HEK293 (cell line): Measurements from ENCODE around the gene PHEX.

ENCODE experiments used
- GFI1B ChIP-seq: fragments of 450-650 bp; formaldehyde crosslinking; IDR thresholded peaks from 2 replicates; pipeline ENCODE4 v1.5.1; 2016; ENCODE audit warnings: missing biosample characterization, missing genetic modification characterization
- SETDB1 ChIP-seq: IDR thresholded peaks from one replicate; pipeline ENCODE4 v1.6.1; 2017; ENCODE audit warnings: mild to moderate bottlenecking, low read length, moderate library complexity, mixed read lengths; ENCODE audit not compliant: insufficient read length
- TCF7L2 ChIP-seq: IDR thresholded peaks from 2 replicates; pipeline ENCODE4 v1.6.1; 2011; ENCODE audit warnings: low read depth, mild to moderate bottlenecking, inconsistent platforms, low read length, moderate library complexity, borderline replicate concordance
- ZBTB1 ChIP-seq: fragments of 450-650 bp; formaldehyde crosslinking; IDR thresholded peaks from 2 replicates; pipeline ENCODE4 v1.5.1; 2016; ENCODE audit warnings: missing biosample characterization, missing genetic modification characterization
- ZNF138 ChIP-seq: fragments of 450-650 bp; formaldehyde crosslinking; IDR thresholded peaks from 2 replicates; pipeline ENCODE4 v1.5.1; 2016; ENCODE audit warnings: missing biosample characterization, missing genetic modification characterization, borderline replicate concordance
- ZNF223 ChIP-seq: fragments of 450-650 bp; formaldehyde crosslinking; IDR thresholded peaks from 2 replicates; pipeline ENCODE4 v1.5.1; 2016; ENCODE audit warnings: missing biosample characterization, missing genetic modification characterization
- ZNF274 ChIP-seq, 2 experiments: fragments of 200-500 bp in 1 of 2; fragments of 450-650 bp in 1 of 2; sonication (Bioruptor generic) in 1 of 2; formaldehyde crosslinking in 1 of 2; IDR thresholded peaks; 2 replicates each; pipeline versions ENCODE4 v1.5.1 to v1.6.1; 2014 to 2016; ENCODE audit warnings: borderline replicate concordance in 1 of 2, inconsistent platforms in 1 of 2, low read length in 1 of 2, missing biosample characterization in 1 of 2, missing genetic modification characterization in 1 of 2
- ZNF354C ChIP-seq: fragments of 450-650 bp; formaldehyde crosslinking; IDR thresholded peaks from 2 replicates; pipeline ENCODE4 v1.5.1; 2016; ENCODE audit warnings: missing biosample characterization, missing genetic modification characterization, low read depth, borderline replicate concordance
- ZNF48 ChIP-seq: fragments of 450-650 bp; formaldehyde crosslinking; IDR thresholded peaks from 2 replicates; pipeline ENCODE4 v1.5.1; 2016; ENCODE audit warnings: missing biosample characterization, missing genetic modification characterization
- TF ChIP-seq, protein P1 (sequence below): fragments of 450-650 bp; formaldehyde crosslinking; IDR thresholded peaks from 2 replicates; pipeline ENCODE4 v1.5.1; 2016; ENCODE audit warnings: missing biosample characterization, missing genetic modification characterization
- TF ChIP-seq, protein P2 (sequence below): fragments of 450-650 bp; formaldehyde crosslinking; IDR thresholded peaks from 2 replicates; pipeline ENCODE4 v1.5.1; 2016; ENCODE audit warnings: missing biosample characterization, missing genetic modification characterization, low read depth

DNA sequence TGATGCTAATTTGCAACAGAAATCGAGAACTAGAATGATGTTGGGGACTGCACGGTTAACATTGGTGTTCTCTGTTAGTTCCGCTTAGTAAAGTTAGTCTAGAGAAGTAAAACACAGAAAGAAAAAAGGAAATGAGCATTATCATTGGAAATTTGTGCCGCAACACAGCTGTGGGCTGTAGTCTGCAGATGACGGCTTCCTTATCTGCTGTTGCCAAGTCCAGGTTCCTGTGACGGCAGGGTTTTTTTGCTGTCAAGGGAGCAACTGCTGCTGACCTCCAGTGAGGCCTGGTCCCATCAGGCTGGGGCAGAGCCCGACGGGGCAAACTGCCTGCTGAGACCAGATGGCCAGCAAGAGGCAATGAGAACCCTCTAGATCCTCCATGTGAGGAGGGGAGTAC lies 38.9 kb upstream of the PHEX start:
- TF ChIP-seq GFI1B: no peak
- TF ChIP-seq ZNF48 (tag by site-specific recombination): no peak
- no peak for TF ChIP-seq ZNF354C (tag by site-specific recombination)
- TF ChIP-seq, protein P1, sequence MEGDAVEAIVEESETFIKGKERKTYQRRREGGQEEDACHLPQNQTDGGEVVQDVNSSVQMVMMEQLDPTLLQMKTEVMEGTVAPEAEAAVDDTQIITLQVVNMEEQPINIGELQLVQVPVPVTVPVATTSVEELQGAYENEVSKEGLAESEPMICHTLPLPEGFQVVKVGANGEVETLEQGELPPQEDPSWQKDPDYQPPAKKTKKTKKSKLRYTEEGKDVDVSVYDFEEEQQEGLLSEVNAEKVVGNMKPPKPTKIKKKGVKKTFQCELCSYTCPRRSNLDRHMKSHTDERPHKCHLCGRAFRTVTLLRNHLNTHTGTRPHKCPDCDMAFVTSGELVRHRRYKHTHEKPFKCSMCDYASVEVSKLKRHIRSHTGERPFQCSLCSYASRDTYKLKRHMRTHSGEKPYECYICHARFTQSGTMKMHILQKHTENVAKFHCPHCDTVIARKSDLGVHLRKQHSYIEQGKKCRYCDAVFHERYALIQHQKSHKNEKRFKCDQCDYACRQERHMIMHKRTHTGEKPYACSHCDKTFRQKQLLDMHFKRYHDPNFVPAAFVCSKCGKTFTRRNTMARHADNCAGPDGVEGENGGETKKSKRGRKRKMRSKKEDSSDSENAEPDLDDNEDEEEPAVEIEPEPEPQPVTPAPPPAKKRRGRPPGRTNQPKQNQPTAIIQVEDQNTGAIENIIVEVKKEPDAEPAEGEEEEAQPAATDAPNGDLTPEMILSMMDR: no peak
- no peak for TF ChIP-seq ZNF138
- TF ChIP-seq, protein P2, sequence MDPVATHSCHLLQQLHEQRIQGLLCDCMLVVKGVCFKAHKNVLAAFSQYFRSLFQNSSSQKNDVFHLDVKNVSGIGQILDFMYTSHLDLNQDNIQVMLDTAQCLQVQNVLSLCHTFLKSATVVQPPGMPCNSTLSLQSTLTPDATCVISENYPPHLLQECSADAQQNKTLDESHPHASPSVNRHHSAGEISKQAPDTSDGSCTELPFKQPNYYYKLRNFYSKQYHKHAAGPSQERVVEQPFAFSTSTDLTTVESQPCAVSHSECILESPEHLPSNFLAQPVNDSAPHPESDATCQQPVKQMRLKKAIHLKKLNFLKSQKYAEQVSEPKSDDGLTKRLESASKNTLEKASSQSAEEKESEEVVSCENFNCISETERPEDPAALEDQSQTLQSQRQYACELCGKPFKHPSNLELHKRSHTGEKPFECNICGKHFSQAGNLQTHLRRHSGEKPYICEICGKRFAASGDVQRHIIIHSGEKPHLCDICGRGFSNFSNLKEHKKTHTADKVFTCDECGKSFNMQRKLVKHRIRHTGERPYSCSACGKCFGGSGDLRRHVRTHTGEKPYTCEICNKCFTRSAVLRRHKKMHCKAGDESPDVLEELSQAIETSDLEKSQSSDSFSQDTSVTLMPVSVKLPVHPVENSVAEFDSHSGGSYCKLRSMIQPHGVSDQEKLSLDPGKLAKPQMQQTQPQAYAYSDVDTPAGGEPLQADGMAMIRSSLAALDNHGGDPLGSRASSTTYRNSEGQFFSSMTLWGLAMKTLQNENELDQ (tag by site-specific recombination): no peak
- TF ChIP-seq TCF7L2: no peak
- no peak for TF ChIP-seq ZNF274 (IDR thresholded peaks at IDR 0.05; ENCODE audit: low read length)
- no peak for TF ChIP-seq ZNF274 (tag by site-specific recombination; IDR thresholded peaks at IDR 0.05; ENCODE audit: borderline replicate concordance)
- no peak for TF ChIP-seq ZBTB1 (tag by site-specific recombination)
- no peak for TF ChIP-seq ZNF223 (tag by site-specific recombination)
- TF ChIP-seq SETDB1: no peak
